HG02763 (cell line): ENCODE data around the gene GRK1.

Experiments
- ATAC-seq: cut with Tn5 transposase; IDR thresholded peaks from one replicate; pipeline ENCODE4 v1.9.1; 2021; ENCODE audit warnings: mild to moderate bottlenecking, moderate library complexity; ENCODE audit not compliant: unreplicated experiment

Gene GRK1

DNA sequence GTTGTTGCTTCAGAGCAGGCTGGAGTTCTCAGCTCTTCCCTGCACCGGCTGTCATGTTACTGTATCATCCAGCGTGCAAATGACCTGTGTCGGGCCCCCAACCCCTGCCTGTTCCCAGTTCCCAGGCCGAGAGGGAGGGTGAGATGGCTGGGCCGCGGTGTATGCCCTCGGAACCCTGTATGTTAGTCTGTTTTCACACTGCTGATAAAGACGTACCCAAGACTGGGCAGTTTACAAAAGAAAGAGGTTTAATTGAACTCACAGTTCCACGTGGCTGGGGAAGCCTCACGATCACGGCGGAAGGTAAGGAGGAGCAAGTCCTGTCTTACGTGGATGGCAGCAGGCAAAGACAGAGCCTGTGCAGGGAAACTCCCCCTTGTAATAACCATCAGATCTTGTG lies 102.9 kb downstream of the GRK1 start:
- no peak for ATAC-seq

- ATAC-seq: no peak
Measured at GRCh38 chr13:113770441-113770840, 103.4 kb downstream of the GRK1 start.

DNA sequence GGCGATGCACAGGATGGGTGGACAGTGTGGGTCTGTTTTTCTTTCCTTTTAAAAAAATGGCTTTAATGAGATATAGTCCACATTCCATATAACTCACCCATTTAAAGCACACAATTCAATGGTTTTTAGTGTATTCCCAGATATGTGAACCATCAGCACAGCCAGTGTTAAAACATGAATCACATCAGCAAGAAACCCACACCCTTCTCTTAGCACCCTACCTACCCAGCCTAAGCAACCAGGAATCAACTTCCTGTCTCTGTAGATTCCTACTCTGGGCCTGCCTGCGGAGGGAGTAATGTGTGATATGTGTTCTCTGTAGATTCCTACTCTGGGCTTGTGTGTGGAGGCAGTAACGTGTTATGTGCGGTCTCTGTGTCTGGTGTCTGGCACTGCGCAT lies 103.9 kb downstream of the GRK1 start:
- no peak for ATAC-seq

GRCh38 chr13:113771709-113772331 lies 104.8 kb downstream of the GRK1 start:
- ATAC-seq: no peak

DNA sequence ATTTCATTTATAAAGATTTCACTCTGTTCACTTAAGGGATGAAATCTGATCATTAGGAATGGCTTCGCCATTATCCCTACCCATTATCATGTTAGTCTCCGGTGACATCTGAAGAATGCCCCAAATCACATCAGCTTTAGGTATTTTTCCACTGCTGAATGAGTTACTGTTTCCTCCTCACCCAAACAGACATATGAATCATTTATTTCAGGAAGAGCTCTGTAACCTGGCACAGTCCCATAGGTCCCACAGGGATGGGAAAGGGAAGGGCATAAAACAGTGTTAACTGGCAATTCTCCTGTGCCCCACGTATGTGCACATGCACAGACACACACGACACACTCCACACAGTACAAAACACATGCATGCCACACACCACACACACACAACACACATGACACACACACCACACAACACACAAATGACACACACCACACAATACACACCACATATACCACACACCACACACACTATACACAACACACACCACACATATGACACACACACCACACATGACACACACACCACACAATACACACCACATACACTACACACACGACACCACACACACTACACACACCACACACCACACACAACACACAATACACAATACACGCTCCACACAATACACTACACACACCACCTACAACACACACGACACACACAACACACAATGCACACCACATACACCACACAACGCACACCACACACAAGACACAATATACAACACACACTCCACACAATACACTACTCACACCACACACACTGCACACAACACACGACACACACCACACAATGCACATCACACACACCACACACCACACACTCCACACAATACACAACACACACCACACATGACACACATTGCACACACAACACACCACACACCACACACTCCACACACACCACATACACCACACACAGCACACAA lies 107.4 kb downstream of the GRK1 start:
- no peak for ATAC-seq

DNA sequence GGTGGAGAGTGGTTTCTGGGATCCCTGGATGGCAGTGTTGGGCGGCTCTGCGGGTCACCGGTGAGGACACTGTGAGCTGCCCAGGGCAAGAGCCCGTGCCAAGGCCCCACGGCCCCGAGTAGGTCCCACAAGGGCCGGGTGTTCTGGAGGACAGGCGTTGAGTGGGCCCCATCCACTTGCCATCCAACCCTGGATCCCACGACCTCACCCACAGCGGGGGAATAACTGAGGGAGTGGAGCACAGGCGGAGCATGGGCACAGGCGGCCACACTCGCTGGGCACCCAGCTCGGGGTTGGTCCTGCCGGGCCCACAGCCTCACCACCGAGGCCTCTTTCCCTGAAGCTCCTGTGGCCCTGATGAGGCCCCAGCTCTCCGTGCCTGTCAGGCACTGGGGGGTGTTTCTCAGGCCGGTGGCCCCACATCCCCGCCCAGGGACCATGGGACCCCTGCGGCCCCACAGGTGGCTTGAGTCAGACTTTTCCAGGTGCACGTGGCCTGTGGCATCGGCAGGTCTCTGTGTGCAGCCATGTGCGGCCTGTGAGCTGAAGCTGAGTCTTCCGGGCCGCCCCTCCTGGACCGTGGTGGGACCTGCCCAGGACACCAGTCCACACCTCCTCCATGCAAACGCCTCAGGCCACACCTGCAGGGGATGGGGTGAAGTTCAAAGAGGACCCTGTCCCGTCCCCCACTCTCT lies 108.6 kb downstream of the GRK1 start:
- no peak for ATAC-seq

GRCh38 chr13:113776231-113777125 lies 109.5 kb downstream of the GRK1 start:
- ATAC-seq: no peak

GRCh38 chr13:113777311-113778260 lies 110.6 kb downstream of the GRK1 start:
- no peak for ATAC-seq

DNA sequence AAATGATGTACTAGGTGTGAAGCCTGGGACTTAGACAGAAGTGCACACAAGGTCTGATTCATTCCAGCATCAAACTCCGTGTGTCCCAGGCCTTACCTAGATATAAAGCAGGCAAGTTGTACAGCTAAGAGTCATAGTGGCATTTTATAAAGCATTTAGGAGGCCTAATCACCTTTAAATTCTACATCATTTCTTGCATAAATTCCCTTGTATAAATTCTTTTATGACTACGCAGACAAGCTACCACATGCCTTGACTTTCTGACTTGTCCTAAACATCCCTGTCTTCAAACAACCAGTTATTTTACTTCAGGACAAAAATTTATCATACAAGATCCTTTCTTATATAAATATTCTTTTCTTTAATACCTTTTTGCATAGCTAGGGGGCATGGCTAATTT lies 114.6 kb downstream of the GRK1 start:
- no peak for ATAC-seq

- no peak for ATAC-seq
Measured at GRCh38 chr13:113782472-113782871, 115.5 kb downstream of the GRK1 start.

GRCh38 chr13:113783200-113783881 lies 116.3 kb downstream of the GRK1 start:
- ATAC-seq: no peak

GRCh38 chr13:113783966-113784644 lies 117.1 kb downstream of the GRK1 start:
- no peak for ATAC-seq

GRCh38 chr13:113784645-113785024 lies 117.6 kb downstream of the GRK1 start:
- ATAC-seq: no peak

DNA sequence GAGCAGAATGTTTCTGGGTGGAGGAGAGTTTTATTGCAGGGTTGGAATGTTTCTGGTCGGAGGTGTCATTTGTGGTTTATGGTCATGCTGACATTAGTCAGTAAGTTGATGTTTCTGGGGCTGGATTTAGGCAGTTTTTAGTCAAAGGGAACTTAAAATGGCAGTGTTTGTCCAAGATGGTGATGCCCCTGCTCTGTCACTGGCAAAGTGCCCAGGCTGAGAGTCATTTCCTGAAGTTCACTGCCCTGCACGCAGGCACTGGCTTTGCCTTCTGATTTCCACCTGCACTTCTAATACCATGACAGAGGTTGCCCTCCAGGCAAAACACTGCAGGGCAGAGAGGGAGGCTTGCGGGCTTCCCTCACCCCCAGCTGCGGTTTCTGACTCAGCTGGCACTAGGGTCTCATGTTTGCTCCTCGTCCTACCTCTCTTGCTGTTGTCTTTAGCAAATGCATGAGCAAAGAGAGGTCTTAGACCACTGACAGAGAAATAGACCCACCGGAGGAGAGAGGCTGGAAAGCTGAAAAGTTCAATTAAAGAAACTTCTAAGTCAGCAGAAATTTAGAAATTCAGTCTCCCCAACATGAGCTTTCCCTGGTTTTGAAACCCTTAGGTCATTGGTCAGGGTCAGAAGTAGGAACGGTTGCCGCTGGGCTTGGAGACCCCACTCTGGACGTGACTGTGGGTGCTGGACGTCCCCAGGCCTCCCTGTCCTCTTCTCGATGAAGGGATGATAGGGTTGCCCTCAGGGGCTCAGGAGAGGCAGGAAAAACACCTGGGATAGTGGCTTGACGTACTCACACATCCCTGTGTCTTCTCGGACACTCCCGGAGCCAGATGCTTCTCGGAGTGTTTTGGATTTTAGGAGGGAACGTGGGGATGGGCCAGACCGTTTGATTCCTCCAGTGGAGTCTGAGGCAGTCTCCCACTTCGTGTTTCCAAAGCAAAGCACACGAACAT lies 118.3 kb downstream of the GRK1 start:
- no peak for ATAC-seq

DNA sequence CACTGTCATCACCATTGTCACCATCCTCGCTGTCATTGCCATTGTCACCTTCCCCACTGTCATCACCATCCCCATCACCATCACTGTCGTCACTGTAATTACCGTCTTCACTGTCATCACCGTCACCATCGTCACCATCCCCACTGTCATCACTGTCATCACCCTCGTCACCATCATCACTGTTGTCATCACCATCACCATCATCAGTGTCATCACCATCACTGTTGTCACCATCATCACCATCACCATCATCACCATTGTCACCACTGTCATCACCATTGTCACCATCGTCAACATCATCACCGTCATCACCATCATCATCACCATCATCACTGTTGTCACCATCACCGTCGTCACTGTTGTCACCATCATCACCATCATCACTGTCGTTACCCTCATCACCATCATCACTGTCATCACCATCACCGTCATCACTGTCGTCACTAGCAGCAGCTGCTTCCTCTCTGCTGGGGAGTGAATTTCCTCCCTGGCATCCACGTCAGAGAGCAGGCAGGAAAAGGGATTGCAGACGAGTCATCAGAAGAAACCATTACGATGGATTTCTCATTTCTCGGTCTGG lies 119.3 kb downstream of the GRK1 start:
- no peak for ATAC-seq
